Skeletal muscle tissue (tissue), 4 donors: Measurements from ENCODE around the gene GNE. TPM values are rescaled to one million over a fixed set of nuclear protein-coding genes. Genes with fewer than 3 reads are reported as not detected.

Experiments used
- H3K27ac ChIP-seq: one replicate; pipeline ENCODE4 v1.7.0; 2013; ENCODE audit warnings: mild to moderate bottlenecking, low read depth, low read length, inconsistent platforms
- H3K27me3 ChIP-seq, 3 donors: one replicate each; pipeline ENCODE4 v1.7.0; 2013; ENCODE audit warnings: low read length in 3 of 3; ENCODE audit not compliant: control insufficient read depth in 3 of 3, insufficient read depth in 3 of 3
- H3K36me3 ChIP-seq, 3 donors: one replicate each; pipeline ENCODE4 v1.7.0; 2013; ENCODE audit warnings: low read length in 3 of 3; ENCODE audit not compliant: control insufficient read depth in 3 of 3, insufficient read depth in 3 of 3
- H3K4me1 ChIP-seq, 3 donors: one replicate each; pipeline ENCODE4 v1.7.0; 2013; ENCODE audit warnings: low read length in 3 of 3, mild to moderate bottlenecking in 3 of 3; ENCODE audit not compliant: control insufficient read depth in 3 of 3, insufficient read depth in 3 of 3
- H3K4me3 ChIP-seq, 3 donors: one replicate each; pipeline ENCODE4 v1.7.0; 2013; ENCODE audit warnings: low read length in 3 of 3
- H3K9ac ChIP-seq, 3 donors: one replicate each; pipeline ENCODE4 v1.7.0; 2013; ENCODE audit warnings: low read length in 3 of 3, mild to moderate bottlenecking in 3 of 3, moderate library complexity in 2 of 3, low read depth in 1 of 3
- H3K9me3 ChIP-seq, 3 donors: one replicate each; pipeline ENCODE4 v1.7.0; 2013; ENCODE audit warnings: low read length in 3 of 3; ENCODE audit not compliant: control insufficient read depth in 3 of 3
- total RNA-seq: library from RNA; depleted of rRNA; stranded (reverse); fragments of >200 nt; gene quantifications from one replicate; pipeline ENCODE4 v1.2.3, GENCODE V29; 2014
- donor health status: Osteomylitis.

Gene GNE
- total RNA-seq, 1 donor from 2014 or later: 15.1 TPM

DNA sequence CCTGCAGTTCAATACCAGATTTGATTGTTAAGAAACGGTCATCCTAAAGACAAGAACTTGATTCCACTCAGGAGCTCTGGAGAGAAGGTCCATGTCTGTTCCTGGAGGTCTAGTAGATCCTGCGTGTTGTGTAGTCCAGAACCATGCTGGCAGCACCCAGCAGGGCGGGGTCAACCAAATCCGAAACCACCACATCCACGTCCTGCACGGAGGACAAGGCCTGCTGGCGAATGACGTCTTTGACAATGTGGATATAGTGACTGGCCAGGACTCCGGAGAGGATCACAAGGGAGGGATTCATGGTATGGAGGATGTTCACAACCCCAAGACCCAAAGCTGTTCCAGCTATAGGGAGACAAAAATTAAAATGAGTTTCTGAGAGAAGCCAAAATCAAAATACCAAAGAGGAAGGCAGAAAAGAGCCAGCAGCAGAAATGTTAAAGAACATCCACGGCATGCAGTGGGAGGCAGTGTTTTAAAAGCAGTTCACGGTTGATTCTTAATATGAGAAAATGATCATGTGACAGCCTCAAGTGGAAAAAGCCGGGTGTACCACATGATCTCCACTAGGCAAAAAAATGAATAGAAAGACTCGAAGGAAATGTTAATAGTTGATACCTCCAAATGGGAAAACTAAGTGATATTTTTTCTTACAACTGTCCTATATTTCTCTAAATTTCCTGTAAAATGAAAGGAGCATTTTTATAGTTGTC is 40.8 kb downstream of the GNE start:
- H3K36me3 ChIP-seq: peaks cover 35 to 57% (median 51%) of the 10 kb centered on the region in 3 donors
- no peak overlapping the region for H3K9ac ChIP-seq
- peaks cover 0 to under 1% (median 0%) of the 10 kb centered on the region in 3 donors for H3K9me3 ChIP-seq
- H3K4me1 ChIP-seq: peaks cover 14 to 23% (median 20%) of the 10 kb centered on the region in 3 donors
- H3K27me3 ChIP-seq: no peaks in the 10 kb centered on the region
- no peak overlapping the region for H3K27ac ChIP-seq
- H3K4me3 ChIP-seq: no peak overlapping the region

DNA sequence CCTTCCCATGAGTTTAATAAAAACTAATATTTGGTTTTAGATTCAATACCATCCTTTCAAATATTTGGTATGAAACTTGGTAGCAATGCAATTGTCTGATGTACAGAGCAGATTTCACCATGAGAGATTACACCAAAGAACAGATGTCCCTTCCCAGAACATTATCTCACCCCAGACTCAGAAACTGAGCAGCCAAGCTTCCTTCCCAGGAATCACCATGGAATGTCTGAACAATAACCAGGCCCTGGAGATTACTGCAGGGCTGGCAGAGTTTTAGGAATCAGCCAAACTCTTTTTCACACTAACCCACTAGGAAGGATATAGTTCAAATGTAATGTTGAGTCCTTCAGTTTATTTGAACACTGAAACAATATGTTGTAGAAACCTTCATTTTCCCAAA is 43.7 kb downstream of the GNE start:
- H3K27ac ChIP-seq: peak overlapping the region; percentile 49
- H3K36me3 ChIP-seq: peaks cover 18 to 48% (median 46%) of the 10 kb centered on the region in 3 donors
- H3K27me3 ChIP-seq: no peaks in the 10 kb centered on the region
- H3K4me3 ChIP-seq: peak overlapping the region in 1 of 3 donors; percentile 18
- H3K4me1 ChIP-seq: peaks cover 27 to 44% (median 42%) of the 10 kb centered on the region in 3 donors
- H3K9ac ChIP-seq: no peak overlapping the region
- no peaks in the 10 kb centered on the region for H3K9me3 ChIP-seq

DNA sequence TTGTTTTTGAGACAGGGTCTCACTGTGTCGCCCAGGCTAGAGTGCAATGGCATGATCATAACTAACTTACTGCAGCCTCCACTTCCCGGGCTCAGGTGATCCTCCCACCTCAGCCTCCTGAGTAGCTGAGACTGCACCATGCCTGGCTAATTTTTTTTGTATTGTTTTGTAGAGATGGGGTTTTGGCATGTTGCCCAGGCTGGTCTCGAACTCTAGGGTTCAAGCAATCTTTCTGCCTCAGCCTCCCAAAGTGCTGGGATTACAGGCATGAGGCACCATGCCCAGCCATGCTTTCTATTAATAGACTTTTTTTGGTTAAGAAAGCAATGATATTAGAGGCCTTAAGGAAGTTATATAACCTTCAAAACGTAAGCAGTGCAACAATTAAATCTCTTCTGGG is 44.3 kb downstream of the GNE start:
- H3K27me3 ChIP-seq: no peaks in the 10 kb centered on the region
- H3K36me3 ChIP-seq: peaks cover 16 to 46% (median 40%) of the 10 kb centered on the region in 3 donors
- H3K9ac ChIP-seq: no peak overlapping the region
- H3K27ac ChIP-seq: peak overlapping the region; percentile 39
- no peak overlapping the region for H3K4me3 ChIP-seq
- H3K4me1 ChIP-seq: peaks cover 28 to 46% (median 44%) of the 10 kb centered on the region in 3 donors
- H3K9me3 ChIP-seq: no peaks in the 10 kb centered on the region

DNA sequence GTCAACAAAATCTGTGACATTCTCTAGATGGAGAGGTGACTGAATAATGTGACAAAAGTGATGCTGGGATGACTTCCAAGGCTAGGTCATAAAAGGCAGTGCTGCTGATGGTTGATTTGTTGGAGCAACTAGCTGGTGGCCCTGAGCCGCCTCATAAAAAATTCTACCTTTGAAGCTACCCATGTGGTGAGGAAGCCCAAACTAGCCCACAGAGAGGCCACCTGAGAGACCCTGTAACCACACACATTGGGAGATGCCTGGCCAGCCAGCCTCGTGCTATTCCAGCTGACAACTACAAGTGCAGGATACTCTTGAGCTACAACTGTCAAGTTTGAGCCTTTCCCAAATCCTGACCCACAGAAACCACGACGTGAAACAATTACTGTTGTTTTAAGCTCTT is 44.9 kb downstream of the GNE start:
- H3K36me3 ChIP-seq: peaks cover 14 to 46% (median 40%) of the 10 kb centered on the region in 3 donors
- H3K9ac ChIP-seq: no peak overlapping the region
- peak overlapping the region; percentile 39 for H3K27ac ChIP-seq
- peaks cover 34 to 45% (median 44%) of the 10 kb centered on the region in 3 donors for H3K4me1 ChIP-seq
- no peaks in the 10 kb centered on the region for H3K9me3 ChIP-seq
- no peak overlapping the region for H3K4me3 ChIP-seq
- H3K27me3 ChIP-seq: no peaks in the 10 kb centered on the region

DNA sequence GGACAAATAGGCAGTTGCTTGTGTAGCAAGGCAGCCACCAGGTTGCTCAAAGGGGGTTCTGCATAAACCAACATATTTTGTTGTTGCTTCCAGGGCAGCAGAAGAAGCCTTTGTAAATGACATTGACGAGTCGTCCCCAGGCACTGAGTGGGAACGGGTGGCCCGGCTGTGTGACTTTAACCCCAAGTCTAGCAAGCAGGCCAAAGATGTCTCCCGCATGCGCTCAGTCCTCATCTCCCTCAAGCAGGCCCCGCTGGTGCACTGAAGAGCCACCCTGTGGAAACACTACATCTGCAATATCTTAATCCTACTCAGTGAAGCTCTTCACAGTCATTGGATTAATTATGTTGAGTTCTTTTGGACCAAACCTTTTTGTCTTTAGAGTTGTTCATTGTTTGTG is 46.7 kb downstream of the GNE start:
- Histone ChIP-seq H3K4me3 (no peak overlapping the region), H3K36me3 (peaks cover 10 to 46% (median 37%) of the 10 kb centered on the region in 3 donors), H3K9me3 (no peaks in the 10 kb centered on the region), H3K9ac (no peak overlapping the region), H3K4me1 (peaks cover 51 to 60% (median 56%) of the 10 kb centered on the region in 3 donors), H3K27me3 (no peaks in the 10 kb centered on the region), H3K27ac (peak overlapping the region; percentile 39)

DNA sequence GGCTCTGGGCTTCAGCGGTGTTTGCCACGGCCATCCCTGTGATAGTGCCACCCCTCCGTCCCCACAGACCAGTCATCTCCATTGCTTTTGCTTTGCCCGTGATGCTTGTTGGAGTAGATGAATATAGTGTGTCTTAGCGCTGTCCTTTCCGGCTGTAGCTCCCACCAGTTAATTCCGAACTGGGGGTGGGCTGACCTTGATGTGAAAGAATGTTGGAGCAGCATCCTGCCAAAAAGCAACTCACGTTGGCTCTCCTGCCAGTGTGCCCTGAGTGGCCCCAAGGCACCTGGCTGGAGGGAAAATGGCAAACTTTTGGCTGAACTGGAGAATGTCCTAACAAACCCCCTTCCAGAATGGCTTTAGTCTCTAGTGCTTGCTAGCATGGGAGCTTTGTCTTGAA is 47.5 kb downstream of the GNE start:
- Histone ChIP-seq H3K9ac (no peak overlapping the region), H3K4me3 (no peak overlapping the region), H3K27me3 (no peaks in the 10 kb centered on the region), H3K4me1 (peaks cover 47 to 55% (median 55%) of the 10 kb centered on the region in 3 donors), H3K36me3 (peaks cover 13 to 51% (median 41%) of the 10 kb centered on the region in 3 donors), H3K9me3 (no peaks in the 10 kb centered on the region), H3K27ac (peak overlapping the region; percentile 1)

DNA sequence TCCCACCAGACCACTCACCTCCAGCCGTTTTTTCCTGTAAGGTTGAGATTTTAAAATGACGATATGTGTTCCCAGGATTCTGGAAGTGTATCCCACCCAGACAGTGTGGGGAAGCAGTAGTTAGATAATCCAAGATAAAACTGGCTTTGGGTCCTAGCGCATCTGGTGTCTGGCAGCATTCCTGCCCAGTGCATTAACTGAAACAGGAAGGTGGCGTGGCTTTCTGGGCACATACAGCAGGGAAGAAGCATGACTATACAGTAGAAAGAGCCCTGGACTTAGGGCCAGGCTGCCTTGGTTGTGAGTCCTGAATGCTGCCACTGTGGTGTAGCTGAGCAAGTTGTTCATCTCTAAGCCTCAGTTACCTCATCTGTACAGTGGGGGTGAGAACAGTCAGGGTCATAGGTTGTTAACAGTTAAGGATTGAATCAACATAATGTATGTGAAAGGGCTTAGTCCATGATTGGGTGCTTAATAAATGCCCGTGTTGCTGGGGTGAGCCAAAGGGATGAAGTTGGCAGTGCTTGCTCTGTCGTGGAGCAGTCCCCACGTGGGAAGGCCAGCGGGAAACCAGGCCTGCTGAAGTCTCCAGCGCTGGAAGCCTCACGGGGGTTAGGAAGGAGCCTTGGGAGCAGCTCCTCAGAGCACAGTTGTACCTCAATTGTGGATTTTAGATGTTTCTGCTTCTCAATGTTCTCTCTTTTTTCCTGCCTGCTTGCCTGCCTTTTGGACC is 49.6 kb downstream of the GNE start:
- Histone ChIP-seq H3K27me3 (no peaks in the 10 kb centered on the region), H3K27ac (peak overlapping the region; percentile 50), H3K4me3 (no peak overlapping the region), H3K4me1 (peaks cover 42 to 50% (median 45%) of the 10 kb centered on the region in 3 donors), H3K9me3 (no peaks in the 10 kb centered on the region), H3K9ac (no peak overlapping the region), H3K36me3 (peaks cover 31 to 66% (median 58%) of the 10 kb centered on the region in 3 donors)

DNA sequence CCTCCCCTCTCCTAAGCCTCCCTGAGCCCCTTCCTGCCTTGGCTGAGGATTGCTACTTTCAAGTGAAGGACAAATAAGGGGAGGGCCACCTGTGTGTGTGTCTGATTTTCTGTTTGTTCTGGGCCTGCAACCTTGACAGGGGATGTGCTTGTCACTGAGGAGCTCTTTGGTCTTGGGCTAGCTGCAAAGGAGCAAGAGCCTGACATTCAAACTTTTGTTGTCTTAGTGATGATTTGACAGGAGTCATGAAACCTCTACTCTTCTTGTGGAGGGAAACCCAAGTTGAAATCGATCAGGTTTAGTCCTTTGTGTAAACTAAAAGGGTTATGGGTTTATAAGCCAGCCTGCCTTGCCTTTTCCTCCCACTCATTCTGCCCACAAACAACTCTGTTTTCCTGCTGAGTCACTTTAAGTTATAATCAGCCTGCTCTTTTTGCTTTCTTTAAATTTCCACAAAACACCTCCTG is 50.7 kb downstream of the GNE start:
- peaks cover 38 to 43% (median 42%) of the 10 kb centered on the region in 3 donors for H3K4me1 ChIP-seq
- H3K9ac ChIP-seq: peak overlapping the region in 1 of 3 donors; percentile 41
- no peak overlapping the region for H3K4me3 ChIP-seq
- no peaks in the 10 kb centered on the region for H3K9me3 ChIP-seq
- H3K27me3 ChIP-seq: no peaks in the 10 kb centered on the region
- peaks cover 33 to 68% (median 63%) of the 10 kb centered on the region in 3 donors for H3K36me3 ChIP-seq
- H3K27ac ChIP-seq: peak overlapping the region; percentile 50

DNA sequence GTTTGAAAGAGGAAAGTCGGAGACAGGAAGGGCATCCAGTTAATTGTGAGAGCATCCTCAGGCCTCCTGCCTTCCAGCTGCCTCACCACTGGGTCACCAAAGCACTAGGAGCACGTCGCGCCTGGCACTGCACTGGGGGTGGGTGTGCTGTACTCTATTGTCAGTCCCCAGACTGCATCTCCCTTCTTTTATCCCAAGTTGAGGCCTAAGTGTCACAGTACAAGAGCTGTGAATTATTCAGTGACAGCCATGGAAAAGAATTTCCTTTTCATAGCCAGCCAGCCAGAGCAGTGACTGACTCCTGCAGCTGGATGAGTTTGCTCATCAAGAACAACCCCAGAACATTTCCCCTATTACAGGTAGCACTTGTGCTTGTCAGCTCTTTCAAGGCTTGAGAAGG is 51.2 kb downstream of the GNE start:
- H3K4me3 ChIP-seq: no peak overlapping the region
- no peaks in the 10 kb centered on the region for H3K27me3 ChIP-seq
- peak overlapping the region in 2 of 3 donors; percentile 28 to 41 for H3K9ac ChIP-seq
- peaks cover 37 to 67% (median 64%) of the 10 kb centered on the region in 3 donors for H3K36me3 ChIP-seq
- H3K27ac ChIP-seq: peak overlapping the region; percentile 50
- H3K9me3 ChIP-seq: no peaks in the 10 kb centered on the region
- peaks cover 34 to 41% (median 39%) of the 10 kb centered on the region in 3 donors for H3K4me1 ChIP-seq
